ENCODE measurements around the gene MORN1.

MORN1 gene

DNA sequence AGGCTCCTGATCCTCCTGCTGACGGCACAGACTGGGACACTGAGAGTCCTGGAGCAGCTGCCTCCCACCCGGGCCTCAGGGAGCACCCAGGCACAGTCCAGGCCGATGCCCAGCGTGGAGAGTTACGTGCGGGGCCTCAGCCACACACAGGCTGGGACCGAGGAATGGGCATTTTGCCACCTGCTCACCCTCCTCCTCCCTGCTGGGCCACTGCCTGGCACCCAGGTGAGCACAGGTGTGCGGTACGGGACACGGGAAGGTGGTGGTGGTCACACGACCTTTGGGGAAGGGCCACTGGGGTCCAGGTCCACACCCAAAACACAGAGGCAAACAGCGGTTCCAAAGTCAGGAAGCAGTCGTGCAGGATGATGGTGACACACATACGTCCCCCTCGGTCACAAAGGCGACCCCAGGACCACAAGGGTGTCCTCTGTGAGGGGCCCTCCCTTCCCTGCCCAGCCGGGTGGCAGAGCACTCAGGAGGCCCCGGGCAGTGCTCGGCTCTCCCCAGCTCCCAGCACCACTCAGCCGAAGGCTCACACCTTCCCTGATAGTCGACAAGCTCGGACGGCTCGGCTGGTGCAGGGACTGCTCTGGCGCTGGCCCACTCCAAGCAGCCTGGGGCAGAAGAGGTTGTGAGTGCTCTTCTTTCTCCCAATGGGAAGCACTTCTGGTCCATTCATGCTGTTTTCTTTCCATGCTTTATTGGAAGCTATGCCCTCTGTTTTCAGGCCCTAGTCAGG lies 14.3 kb downstream of the MORN1 start:
- no peak for FAIRE-seq
- no peak for DNase-seq (ENCODE audit: extremely low spot score, insufficient read length, low read depth)

- no peak for DNase-seq (ENCODE audit: extremely low spot score, insufficient read length, low read depth)
- no peak for FAIRE-seq
Measured at GRCh38 chr1:2376261-2376741, 15.1 kb downstream of the MORN1 start.

DNA sequence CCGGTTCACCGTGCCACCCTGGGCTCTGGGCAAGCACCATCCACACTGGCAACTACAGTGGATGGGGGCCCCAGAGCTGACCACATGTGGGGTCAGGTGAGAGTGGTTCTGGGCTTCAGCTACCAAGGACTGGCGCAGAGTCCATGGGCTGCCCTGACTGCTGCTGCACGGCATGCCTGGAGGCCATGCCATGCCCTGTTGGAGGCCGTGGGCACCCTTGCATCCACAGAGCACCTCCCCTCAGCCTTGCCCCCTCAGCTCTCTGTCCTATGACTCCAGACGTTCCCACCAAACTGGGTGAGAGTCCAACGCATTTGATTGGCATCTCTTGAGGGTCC lies 15.5 kb downstream of the MORN1 start:
- DNase-seq (ENCODE audit: extremely low spot score, insufficient read length, low read depth): no peak
- FAIRE-seq: no peak

- FAIRE-seq: no peak
Measured at GRCh38 chr1:2375246-2375922, 16.0 kb downstream of the MORN1 start.

GRCh38 chr1:2374252-2375155 lies 16.9 kb downstream of the MORN1 start:
- no peak for FAIRE-seq
- DNase-seq (ENCODE audit: extremely low spot score, insufficient read length, low read depth): no peak

More at GRCh38 chr1:2375246-2375922, 16.0 kb downstream of the MORN1 start:
- DNase-seq (ENCODE audit: extremely low spot score, insufficient read length, low read depth): no peak

- DNase-seq (ENCODE audit: extremely low spot score, insufficient read length, low read depth) (no peak), FAIRE-seq (no peak)
Measured at GRCh38 chr1:2373551-2374251, 17.7 kb downstream of the MORN1 start.

GRCh38 chr1:2372551-2373490 lies 18.5 kb downstream of the MORN1 start:
- no peak for FAIRE-seq
- no peak for DNase-seq (ENCODE audit: extremely low spot score, insufficient read length, low read depth)

DNA sequence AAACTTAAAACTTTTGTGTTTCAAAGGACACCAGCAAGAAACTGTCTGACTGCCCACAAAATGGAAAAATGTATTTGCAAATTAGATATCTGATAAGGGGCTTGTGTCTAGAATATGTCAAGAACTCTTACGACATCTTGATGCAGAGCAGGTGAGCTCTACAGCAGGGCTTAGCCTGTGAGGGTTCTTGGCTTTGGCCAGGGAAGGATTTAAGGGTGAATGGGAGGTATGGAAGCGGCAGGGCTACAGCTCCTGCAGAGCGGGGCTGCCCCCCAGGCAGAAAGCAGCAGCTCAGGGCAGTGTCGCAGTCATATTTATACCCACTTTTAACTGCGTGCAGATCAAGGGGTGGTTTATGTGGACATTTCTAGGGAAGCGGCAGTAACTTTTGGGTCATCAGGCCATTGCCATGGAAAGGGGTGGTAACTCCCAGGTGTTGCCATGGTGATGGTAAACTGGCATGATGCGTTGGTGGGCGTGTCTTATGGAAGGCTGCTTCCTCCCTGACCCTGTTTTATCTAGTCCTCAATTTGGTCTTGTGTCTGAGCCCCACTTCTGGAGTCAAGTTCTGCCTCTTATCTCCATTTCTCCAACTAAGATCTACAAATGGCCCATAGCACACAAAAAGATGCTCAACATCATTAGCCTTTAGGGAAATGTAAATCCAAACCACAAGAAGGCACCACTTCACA lies 23.2 kb downstream of the MORN1 start:
- FAIRE-seq (no peak), DNase-seq (ENCODE audit: extremely low spot score, insufficient read length, low read depth) (no peak)

DNA sequence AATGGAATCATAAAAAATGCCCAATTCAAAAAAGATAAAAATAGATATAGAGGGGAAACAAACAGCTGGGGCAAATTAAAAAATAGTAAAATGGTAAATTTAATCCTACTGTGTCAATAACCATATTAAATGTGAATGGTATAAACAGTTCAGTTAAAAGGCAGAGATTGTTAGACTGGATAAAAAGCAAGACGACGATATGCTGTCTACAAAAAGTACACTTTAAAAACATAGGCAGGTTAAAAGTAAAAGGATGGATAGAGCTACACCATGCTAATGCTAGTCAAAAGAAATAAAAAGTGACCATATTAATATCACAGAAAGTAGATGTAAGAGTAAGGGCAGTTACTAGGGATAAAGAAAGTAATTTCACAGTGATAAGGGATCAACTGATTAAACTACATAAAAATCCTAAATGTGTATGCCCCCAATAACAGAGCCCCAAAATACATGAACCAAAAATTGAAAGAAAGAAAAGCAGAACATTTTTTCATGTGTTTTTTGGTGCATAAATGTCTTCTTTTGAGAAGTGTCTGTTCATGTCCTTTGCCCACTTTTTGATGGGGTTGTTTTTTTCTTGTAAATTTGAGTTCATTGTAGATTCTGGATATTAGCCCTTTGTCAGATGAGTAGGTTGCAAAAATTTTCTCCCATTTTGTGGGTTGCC lies 27.4 kb downstream of the MORN1 start:
- no peak for FAIRE-seq
- DNase-seq (ENCODE audit: extremely low spot score, insufficient read length, low read depth): no peak

GRCh38 chr1:2360588-2361364 lies 30.6 kb downstream of the MORN1 start:
- FAIRE-seq (no peak), DNase-seq (ENCODE audit: extremely low spot score, insufficient read length, low read depth) (no peak)

DNA sequence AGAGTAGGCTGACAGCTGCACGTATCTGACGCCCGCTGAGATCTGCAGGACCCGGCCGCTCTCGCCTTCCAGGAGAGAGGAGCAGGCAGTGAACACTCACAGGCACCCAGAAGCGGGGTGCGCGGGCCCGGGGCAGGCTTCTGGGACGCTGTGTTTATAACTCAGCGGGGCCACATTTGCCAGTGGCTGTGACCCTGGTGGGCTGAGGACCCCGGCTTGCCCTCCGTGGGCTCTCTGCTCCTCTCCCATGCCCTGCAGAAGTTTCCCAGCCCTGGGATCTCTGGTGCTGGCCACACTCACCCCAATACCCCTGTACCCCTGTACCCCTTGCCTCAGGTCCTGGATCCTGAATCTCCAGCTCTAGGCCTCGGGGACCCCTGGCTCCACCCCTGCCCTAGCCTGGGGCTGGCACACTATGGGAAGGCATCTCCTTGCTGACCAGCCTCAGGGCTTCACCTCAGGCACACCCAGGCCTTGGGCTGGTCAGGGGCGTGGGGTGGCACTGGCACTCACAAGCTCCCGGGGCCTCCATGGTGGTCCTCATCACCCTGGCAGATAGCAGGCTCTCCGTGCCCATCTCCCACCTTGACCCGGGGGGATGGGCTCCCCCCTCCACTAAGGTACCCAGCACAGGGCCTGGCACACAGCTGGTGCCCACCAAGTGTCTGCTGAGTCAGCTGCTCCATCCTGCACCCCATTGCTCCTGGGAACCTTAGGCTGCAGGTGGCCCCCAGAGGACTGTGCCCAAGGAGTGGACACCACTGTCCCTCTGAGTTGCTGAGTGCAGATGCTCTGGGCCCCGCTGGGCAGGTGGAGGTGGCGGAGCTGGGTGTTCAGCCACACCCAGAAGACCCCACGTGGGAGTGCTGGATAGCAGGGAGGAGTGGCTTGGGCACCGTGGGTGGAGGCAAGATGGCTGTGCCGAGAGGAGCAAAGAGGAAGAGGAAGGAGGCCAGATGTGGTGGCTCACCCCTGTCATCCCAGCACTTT lies 32.4 kb downstream of the MORN1 start:
- DNase-seq (ENCODE audit: extremely low spot score, insufficient read length, low read depth) (no peak), FAIRE-seq (no peak)

DNA sequence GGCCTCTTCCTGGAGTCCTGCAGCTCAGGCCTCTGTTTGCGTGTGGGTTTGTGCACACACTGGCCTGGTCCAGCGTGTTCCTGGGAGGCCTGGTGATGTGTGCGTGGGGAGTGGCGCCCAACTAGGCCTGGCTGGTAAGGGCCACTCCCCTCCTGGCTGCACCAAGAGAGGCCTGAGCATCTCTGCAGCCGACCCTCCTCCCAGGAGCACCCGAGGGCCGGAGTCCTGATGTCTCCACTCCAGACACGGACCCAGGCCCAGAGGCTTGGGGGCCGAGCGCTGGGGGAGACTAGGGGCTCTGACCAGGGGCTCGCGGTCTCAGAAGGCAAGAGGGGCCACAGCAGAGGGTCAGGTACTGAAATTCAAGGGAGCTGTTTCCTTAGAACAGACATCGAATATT lies 33.3 kb downstream of the MORN1 start:
- DNase-seq (ENCODE audit: extremely low spot score, insufficient read length, low read depth): no peak
- FAIRE-seq: no peak

DNA sequence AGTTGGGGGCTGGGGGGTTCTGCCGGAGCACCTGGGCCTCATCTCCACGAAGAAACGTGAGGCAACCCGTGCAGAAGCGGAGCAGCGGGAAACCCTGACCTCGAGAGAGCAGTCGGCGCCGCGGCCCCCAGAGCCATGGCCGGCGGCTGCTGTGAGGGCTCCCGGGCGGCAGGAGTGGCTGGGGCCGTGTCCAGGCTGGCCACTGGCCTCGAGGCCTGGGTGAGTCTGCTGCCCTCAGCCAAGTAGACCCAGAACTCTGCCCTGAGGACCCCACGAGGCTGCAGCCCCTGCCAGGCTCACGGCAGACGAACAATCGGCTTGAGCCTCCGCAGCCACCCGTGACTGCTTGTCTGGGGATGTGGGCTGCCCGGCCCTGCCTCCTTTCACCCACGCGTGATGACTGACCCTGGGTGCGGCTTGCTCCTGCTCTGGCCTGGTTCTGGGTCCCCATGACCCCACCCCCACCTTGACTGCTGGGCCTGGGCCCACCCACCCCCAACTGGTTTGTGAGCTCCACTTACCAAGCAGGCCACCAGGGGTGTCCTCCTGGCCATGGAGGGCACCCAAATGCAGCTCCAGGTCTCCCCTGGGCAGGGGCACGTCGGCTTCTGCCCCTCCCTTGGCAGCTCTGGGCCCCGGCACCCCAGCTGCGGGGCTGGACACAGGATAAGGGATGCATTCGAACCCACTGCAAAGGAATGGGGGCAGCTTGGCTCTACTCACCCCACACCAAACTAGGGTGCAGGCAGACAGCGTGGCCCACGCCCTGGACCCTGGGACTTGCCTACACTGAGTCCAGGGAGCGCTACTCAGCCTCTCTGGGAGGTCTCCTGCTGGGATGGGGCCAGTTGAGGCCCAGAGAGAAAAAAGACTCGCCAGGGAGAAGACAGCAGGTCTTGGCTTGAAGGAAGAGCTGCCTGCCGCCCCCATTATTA lies 34.2 kb downstream of the MORN1 start:
- DNase-seq (ENCODE audit: extremely low spot score, insufficient read length, low read depth) (no peak), FAIRE-seq (no peak)

DNA sequence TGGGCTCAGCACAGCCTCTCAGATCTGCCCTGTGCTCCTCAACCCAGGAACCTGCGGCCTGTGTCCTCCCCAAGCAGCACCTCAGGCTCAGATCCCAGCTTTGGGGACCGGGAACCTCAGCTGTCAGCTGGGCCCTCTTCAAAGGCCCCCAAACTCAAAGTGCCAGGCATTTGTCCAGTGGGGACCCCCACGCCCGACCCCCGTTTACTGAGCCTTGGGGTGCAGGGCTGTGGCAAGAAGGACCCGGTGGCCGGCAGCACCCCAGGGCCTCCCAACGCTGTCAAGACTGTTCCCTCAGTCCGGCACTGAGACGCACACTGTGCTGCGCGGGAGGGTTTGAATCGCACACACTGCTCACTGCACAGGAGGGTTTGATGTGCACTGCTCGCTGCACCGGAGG lies 35.0 kb downstream of the MORN1 start:
- FAIRE-seq: no peak
- DNase-seq (ENCODE audit: extremely low spot score, insufficient read length, low read depth): no peak
